Kidney (tissue), 14 donors: ENCODE measurements around the gene HNRNPH2. TPM values are rescaled to one million over a fixed set of nuclear protein-coding genes. Genes with fewer than 3 reads are reported as not detected.

Source experiments
- DNase-seq, 5 donors: peaks; one replicate each; pipeline ENCODE4 v3.0.0-alpha.2; 2013 to 2020
- FAIRE-seq: peaks from 2 replicates; lab custom pipeline; 2012; peaks lifted over from hg19 to GRCh38; lab: Jason Lieb, UNC
- H3K27ac ChIP-seq, 2 donors: one replicate each; pipeline ENCODE4 v1.7.0; 2013; ENCODE audit warnings: low read depth in 2 of 2, low read length in 2 of 2, inconsistent platforms in 1 of 2
- H3K27me3 ChIP-seq: one replicate; pipeline ENCODE4 v1.7.1; 2013; ENCODE audit warnings: low read length, inconsistent platforms; ENCODE audit not compliant: control insufficient read depth, insufficient read depth
- H3K36me3 ChIP-seq, 3 donors: one replicate each; pipeline versions ENCODE4 v1.7.0 to v1.7.1; 2013; ENCODE audit warnings: low read length in 3 of 3, control low read depth in 1 of 3, inconsistent platforms in 1 of 3; ENCODE audit not compliant: insufficient read depth in 3 of 3, control insufficient read depth in 2 of 3
- H3K4me1 ChIP-seq, 3 donors: one replicate each; pipeline versions ENCODE4 v1.7.0 to v1.7.1; 2013; ENCODE audit warnings: low read length in 3 of 3, inconsistent platforms in 1 of 3, low read depth in 1 of 3; ENCODE audit not compliant: control insufficient read depth in 2 of 3, insufficient read depth in 2 of 3
- H3K4me3 ChIP-seq, 3 donors: one replicate each; pipeline versions ENCODE4 v1.7.0 to v1.8.1; 2013; ENCODE audit warnings: low read length in 3 of 3, control low read depth in 1 of 3, inconsistent platforms in 1 of 3
- H3K9ac ChIP-seq, 3 donors: one replicate each; pipeline versions ENCODE4 v1.7.0 to v1.7.1; 2013; ENCODE audit warnings: low read length in 3 of 3, control low read depth in 1 of 3, inconsistent platforms in 1 of 3
- H3K9me3 ChIP-seq, 3 donors: one replicate each; pipeline versions ENCODE4 v1.7.0 to v1.7.1; 2013; ENCODE audit warnings: low read length in 3 of 3, control low read depth in 1 of 3, inconsistent platforms in 1 of 3; ENCODE audit not compliant: control insufficient read depth in 2 of 3, insufficient read depth in 1 of 3
- CTCF ChIP-seq: IDR thresholded peaks from 3 replicates; pipeline ENCODE4 v1.5.1; 2012; ENCODE audit warnings: mild to moderate bottlenecking, moderate library complexity, borderline replicate concordance; ENCODE audit not compliant: insufficient read depth; ENCODE audit errors: extremely low read depth
- intact Hi-C: fragments of 100-400 bp; cut with DNase I; formaldehyde crosslinking; loops from one replicate; pipeline ENCODE4 v1.11.1; 2022
- polyA plus RNA-seq: library from polyadenylated mRNA; stranded (reverse); fragments of 350-450 nt; fragmentation: Illumina TruSeq; extraction: RNeasy Lipid Tissue Mini Kit (QIAGEN cat#74804); gene quantifications from one replicate; pipeline ENCODE4 v1.2.3, GENCODE V29; 2014; ENCODE audit warnings: low read depth, low replicate concordance; ENCODE audit not compliant: insufficient read depth
- total RNA-seq: library from RNA; stranded (reverse); fragmentation: NEBNext Ultra II Directional; extraction: Animal tissue kit (Norgen Biotek cat#: 25700); gene quantifications from one replicate; pipeline ENCODE4 v1.2.1, GENCODE V29; 2021
- donor health status: control.
- donor health status: control.
- donor health status: control.
- donor health status: control.
- donor health status: control.
- donor health status: DM: yes; HTN: yes; CAD: no.
- donor health status: Normal renal cell carcinoma (clear cell type).

HNRNPH2 gene
- total and polyA plus RNA-seq, 2 donors from 2014 or later = 68.1 to 79.5 TPM

- no peak for TF ChIP-seq CTCF
- no peak overlapping the region for H3K4me3 ChIP-seq
- H3K9ac ChIP-seq = no peak overlapping the region
- no peaks in the 10 kb centered on the region for H3K4me1 ChIP-seq
- H3K9me3 ChIP-seq = no peaks in the 10 kb centered on the region
- intact Hi-C loops = no loop called here
- no peak for DNase-seq
- H3K27ac ChIP-seq = no peak overlapping the region
- H3K27me3 ChIP-seq = no peaks in the 10 kb centered on the region
- no peaks in the 10 kb centered on the region for H3K36me3 ChIP-seq
- FAIRE-seq = no peak
Observed at GRCh38 chrX:101460669-101461068, 52.6 kb downstream of the HNRNPH2 start.

GRCh38 chrX:101462892-101463291 lies 54.9 kb downstream of the HNRNPH2 start:
- FAIRE-seq = peak; percentile 74
- Histone ChIP-seq H3K4me1 (no peaks in the 10 kb centered on the region), H3K27me3 (no peaks in the 10 kb centered on the region), H3K9ac (no peak overlapping the region), H3K4me3 (no peak overlapping the region), H3K36me3 (no peaks in the 10 kb centered on the region), H3K27ac (no peak overlapping the region), H3K9me3 (no peaks in the 10 kb centered on the region)
- DNase-seq = peak in 1 of 5 donors; percentile 7
- intact Hi-C loops = no loop called here
- TF ChIP-seq CTCF = peak; percentile 25

Other genes with a start within 250 kb of the HNRNPH2 start
- gene DRP2, start 188.4 kb upstream of the HNRNPH2 start, total RNA-seq = 0.16 TPM
- not detected for gene DRP2, start 188.4 kb upstream of the HNRNPH2 start, polyA plus RNA-seq
- not detected for gene TAF7L, start 116.9 kb upstream of the HNRNPH2 start, total RNA-seq
- 0.30 TPM for gene TAF7L, start 116.9 kb upstream of the HNRNPH2 start, polyA plus RNA-seq
- 13.1 TPM for gene TIMM8A, start 59.5 kb upstream of the HNRNPH2 start, total RNA-seq
- 12.9 TPM for gene TIMM8A, start 59.5 kb upstream of the HNRNPH2 start, polyA plus RNA-seq
- gene BTK, start 22.0 kb upstream of the HNRNPH2 start, total RNA-seq = 13.9 TPM
- 0.77 TPM for gene BTK, start 22.0 kb upstream of the HNRNPH2 start, polyA plus RNA-seq
- 148 TPM for gene RPL36A, start 17.2 kb upstream of the HNRNPH2 start, total RNA-seq
- 1,711 TPM for gene RPL36A, start 17.2 kb upstream of the HNRNPH2 start, polyA plus RNA-seq
- gene GLA, start 297 bp upstream of the HNRNPH2 start, total RNA-seq = 23.9 TPM
- gene GLA, start 297 bp upstream of the HNRNPH2 start, polyA plus RNA-seq = 34.7 TPM
- 16.0 TPM for gene ARMCX4, start 77.2 kb downstream of the HNRNPH2 start, total RNA-seq
- 6.5 TPM for gene ARMCX4, start 77.2 kb downstream of the HNRNPH2 start, polyA plus RNA-seq
- 15.6 TPM for gene ARMCX1, start 142.3 kb downstream of the HNRNPH2 start, total RNA-seq
- 20.3 TPM for gene ARMCX1, start 142.3 kb downstream of the HNRNPH2 start, polyA plus RNA-seq
- gene ARMCX6, start 209.8 kb downstream of the HNRNPH2 start, total RNA-seq = 39.1 TPM
- gene ARMCX6, start 209.8 kb downstream of the HNRNPH2 start, polyA plus RNA-seq = 61.7 TPM
- gene ARMCX3, start 214.9 kb downstream of the HNRNPH2 start, total RNA-seq = 58.1 TPM
- gene ARMCX3, start 214.9 kb downstream of the HNRNPH2 start, polyA plus RNA-seq = 38.6 TPM